ENCODE results near the gene MYPOP. TPM values are rescaled to one million over a fixed set of nuclear protein-coding genes. Genes with fewer than 3 reads are reported as not detected.

Gene MYPOP
- total and polyA plus RNA-seq, 10 of the 15 experiments (the other 5 are each of a cell fraction or from before 2014, with no cell fraction given), result 0.47 to 9.4 (median 1.4) TPM

GRCh38 chr19:45927565-45928261, 25.3 kb upstream of the MYPOP start (continued):
- no peak for TF ChIP-seq E4F1 (IDR thresholded peaks at IDR 0.05; ENCODE audit: borderline replicate concordance, partially characterized antibody)
- no peak for TF ChIP-seq TBL1XR1 (IDR thresholded peaks at IDR 0.05; ENCODE audit: low read depth, low read length)
- no peak for TF ChIP-seq CBFB (IDR thresholded peaks at IDR 0.05; ENCODE audit: low read depth)
- TF ChIP-seq NKRF (conservative IDR thresholded peaks at IDR 0.05), result peak; percentile 99
- TF ChIP-seq SMAD5 (IDR thresholded peaks at IDR 0.05; ENCODE audit: low read depth), result no peak
- no peak for TF ChIP-seq NR2C2 (IDR thresholded peaks at IDR 0.05; ENCODE audit: borderline replicate concordance, control insufficient read depth, insufficient read length, low read depth)
- TF ChIP-seq SRF (IDR thresholded peaks at IDR 0.05; ENCODE audit: low read depth in 2 of 2, low read length in 2 of 2), result no peak
- TF ChIP-seq HCFC1 (IDR thresholded peaks at IDR 0.05; ENCODE audit: low read length), result peak; percentile 95
- TF ChIP-seq ZNF687 (IDR thresholded peaks at IDR 0.05), result no peak
- no peak for TF ChIP-seq FOXK2 (IDR thresholded peaks at IDR 0.05)
- TF ChIP-seq MEF2B (IDR thresholded peaks at IDR 0.05; ENCODE audit: partially characterized antibody, poor library complexity, severe bottlenecking), result no peak
- no peak for TF ChIP-seq ZNF24 (IDR thresholded peaks at IDR 0.05)
- no peak for TF ChIP-seq ZBTB33 (IDR thresholded peaks at IDR 0.05)
- peak; percentile 26 for TF ChIP-seq RELA (IDR thresholded peaks at IDR 0.05; ENCODE audit: borderline replicate concordance, partially characterized antibody)
- peak; percentile 91 for TF ChIP-seq IKZF1 (conservative IDR thresholded peaks at IDR 0.05)
- peak in 1 of 2 experiments; percentile 33; a peak in 1 of 4 replicates for TF ChIP-seq BHLHE40 (IDR thresholded peaks at IDR 0.05; ENCODE audit: borderline replicate concordance in 1 of 2, low read depth in 2 of 2, low read length in 1 of 2)
- TF ChIP-seq MXI1 (IDR thresholded peaks at IDR 0.05; ENCODE audit: low read depth, low read length), result peak; percentile 75
- TF ChIP-seq ESRRA (IDR thresholded peaks at IDR 0.05; ENCODE audit: low read length), result no peak

All from GM12878 (cell line).